ENCODE data around the gene ZNF101.

The ZNF101 gene

GRCh38 chr19:19732579-19733501, 64.2 kb downstream of the ZNF101 start, which contains the start of gene ZNF14:
ZNF14 (minus strand) TSS chr19:19733112; CDS start chr19:19732958, 154 bp downstream.
- Mint-ChIP-seq H3K27ac (peak within 1 kb of the TSS; percentile 96 to 97), H3K9me3 (no peaks in the 10 kb centered on the region), H3K4me3 (peak within 1 kb of the TSS; percentile 98 to 99), H3K36me3 (ENCODE audit: insufficient read depth) (peaks cover 39% of the 10 kb centered on the region), H3K27me3 (no peaks in the 10 kb centered on the region), H3K4me1 (ENCODE audit: low read depth in 2 of 2) (peaks cover 28 to 33% of the 10 kb centered on the region in 2 donors)
- ATAC-seq (replicated peaks) (peak; percentile 99), DNase-seq (peak; percentile 87 to 91 (median 90))

All from effector memory CD8-positive, alpha-beta T cell (primary cell).